Endothelial cell of umbilical vein (primary cell): Measurements from ENCODE around the gene LAMA5. TPM values are rescaled to one million over a fixed set of nuclear protein-coding genes. Genes with fewer than 3 reads are reported as not detected.

ENCODE experiments used
- BruUV-seq: library from RNA; stranded (reverse); fragments of 400-500 nt; replicated peaks from 2 replicates; lab custom pipeline; 2021; lab: Mats Ljungman, UMichigan
- CTCF ChIA-PET: fragments of 300-600, 350-600 bp; sonication (Branson Sonifier 250); formaldehyde crosslinking; loops from one replicate; lab custom pipeline; 2021; ENCODE audit warnings: antibody characterized with exemption, inconsistent platforms; lab: Charles Lee
- POLR2A ChIA-PET: fragments of 300-600, 350-600 bp; sonication (Branson Sonifier 250); formaldehyde crosslinking; loops from one replicate; lab custom pipeline; 2021; ENCODE audit warnings: antibody characterized with exemption, inconsistent platforms; lab: Charles Lee
- DNase-seq: peaks from one replicate; pipeline ENCODE4 v3.0.0-alpha.2; 2011; ENCODE audit warnings: low read depth, low spot score
- FAIRE-seq: peaks from 2 replicates; lab custom pipeline; 2011; peaks lifted over from hg19 to GRCh38; lab: Jason Lieb, UNC
- H2AFZ ChIP-seq: 2 replicates; pipeline ENCODE4 v1.6.0; 2012; ENCODE audit warnings: low read depth, low read length, control low read depth, inconsistent platforms
- H3K27ac ChIP-seq: 2 replicates; pipeline ENCODE4 v1.5.1; 2011; ENCODE audit warnings: low read depth, mild to moderate bottlenecking, control low read depth, low read length, moderate library complexity; ENCODE audit not compliant: insufficient read depth
- H3K27me3 ChIP-seq, 2 experiments: 2 replicates each; pipeline versions ENCODE4 v1.6.0 to v1.6.1; 2011; ENCODE audit warnings: low read length in 2 of 2, mixed read lengths in 1 of 2; ENCODE audit not compliant: control insufficient read depth in 2 of 2, insufficient read depth in 2 of 2
- H3K36me3 ChIP-seq, 2 experiments: 2 replicates in 1 of 2; 3 replicates in 1 of 2; pipeline ENCODE4 v1.5.1; 2011; ENCODE audit warnings: low read length in 2 of 2, mild to moderate bottlenecking in 1 of 2, moderate library complexity in 1 of 2; ENCODE audit not compliant: control insufficient read depth in 2 of 2, insufficient read depth in 2 of 2; ENCODE audit errors: extremely low read depth in 1 of 2
- H3K4me1 ChIP-seq: 3 replicates; pipeline ENCODE4 v1.5.1; 2011; ENCODE audit warnings: mild to moderate bottlenecking, low read length; ENCODE audit not compliant: control insufficient read depth, insufficient read depth; ENCODE audit errors: extremely low read depth
- H3K4me2 ChIP-seq: 2 replicates; pipeline ENCODE4 v1.6.1; 2011; ENCODE audit warnings: low read length, control low read depth, mixed read lengths; ENCODE audit not compliant: insufficient read depth
- H3K4me3 ChIP-seq, 3 experiments: fragments of 200-600 bp in 1 of 3; sonication (generic), shearing (Covaris generic) in 1 of 3; replicated peaks in 1 of 3; 2 replicates each; pipeline ENCODE4 v1.5.1; 2011 to 2016; ENCODE audit warnings: control low read depth in 3 of 3, low read length in 3 of 3, mild to moderate bottlenecking in 2 of 3, inconsistent platforms in 1 of 3, low read depth in 1 of 3, moderate library complexity in 1 of 3; ENCODE audit not compliant: insufficient read depth in 1 of 3
- H3K79me2 ChIP-seq: 2 replicates; pipeline ENCODE4 v1.6.0; 2012; ENCODE audit warnings: low read length, inconsistent platforms; ENCODE audit not compliant: control insufficient read depth, insufficient read depth
- H3K9ac ChIP-seq: replicated peaks from 2 replicates; pipeline ENCODE3; 2011; ENCODE audit warnings: low read length, control low read depth; ENCODE audit not compliant: insufficient read depth; ENCODE audit errors: extremely low read depth
- H3K9me1 ChIP-seq: replicated peaks from 3 replicates; pipeline ENCODE4 v1.6.0; 2011; ENCODE audit warnings: mild to moderate bottlenecking, low read length; ENCODE audit not compliant: control insufficient read depth, insufficient read depth; ENCODE audit errors: extremely low read depth
- H3K9me3 ChIP-seq: replicated peaks from 2 replicates; pipeline ENCODE4 v1.5.1; 2012; ENCODE audit warnings: low read length, inconsistent platforms; ENCODE audit not compliant: control insufficient read depth, insufficient read depth
- H4K20me1 ChIP-seq: replicated peaks from 2 replicates; pipeline ENCODE3; 2011; ENCODE audit warnings: mild to moderate bottlenecking, low read length; ENCODE audit not compliant: control insufficient read depth, insufficient read depth; ENCODE audit errors: extremely low read depth
- EZH2 ChIP-seq: IDR thresholded peaks from 2 replicates; pipeline ENCODE4 v1.6.1; 2012; ENCODE audit warnings: borderline replicate concordance, low read depth, mild to moderate bottlenecking, moderate library complexity, low read length, inconsistent platforms; ENCODE audit not compliant: severe bottlenecking
- FOS ChIP-seq: IDR thresholded peaks from 2 replicates; pipeline ENCODE4 v1.6.1; 2011; ENCODE audit warnings: mild to moderate bottlenecking, low read length, moderate library complexity, borderline replicate concordance; ENCODE audit not compliant: insufficient read depth
- GATA2 ChIP-seq: IDR thresholded peaks from 2 replicates; pipeline ENCODE4 v1.7.0; 2011; ENCODE audit warnings: low read depth, mild to moderate bottlenecking, moderate library complexity, mixed read lengths, low read length; ENCODE audit not compliant: insufficient read length, insufficient read depth
- JUN ChIP-seq: IDR thresholded peaks from 2 replicates; pipeline ENCODE4 v1.6.1; 2011; ENCODE audit warnings: borderline replicate concordance, low read depth; ENCODE audit not compliant: insufficient read length, insufficient read depth
- MYC ChIP-seq: IDR thresholded peaks from one replicate; pipeline ENCODE4 v1.6.1; 2011; ENCODE audit warnings: mild to moderate bottlenecking, low read depth, low read length
- POLR2A ChIP-seq: IDR thresholded peaks from 2 replicates; pipeline ENCODE4 v1.6.1; 2012; ENCODE audit warnings: low read depth, mild to moderate bottlenecking, control low read depth, low read length
- POLR2AphosphoS5 ChIP-seq: IDR thresholded peaks from 2 replicates; pipeline ENCODE4 v1.6.1; 2012; ENCODE audit warnings: low read depth, mild to moderate bottlenecking, control low read depth, low read length, moderate library complexity; ENCODE audit not compliant: insufficient read depth
- dilution Hi-C: fragments of 300-500 bp; cut with MboI; formaldehyde crosslinking; loops from one replicate; pipeline ENCODE4 v1.15.0; 2019; ENCODE audit warnings: low sequenced_read_pairs; ENCODE audit not compliant: extremely low pct_ligation_motif_present
- intact Hi-C: fragments of 100-400 bp; cut with micrococcal nuclease; formaldehyde crosslinking; loops from one replicate; pipeline ENCODE4 v1.10.0; 2022
- polyA plus RNA-seq, 4 experiments: library from polyadenylated mRNA; depleted of rRNA in 3 of 4; stranded (reverse) in 3 of 4; unstranded in 1 of 4; fragments of >200 nt; gene quantifications; 2 replicates each; pipeline versions ENCODE4 v1.2.1 to v1.2.3, GENCODE V29; 2011 to 2012; ENCODE audit warnings: missing spikeins in 1 of 4
- total RNA-seq: library from RNA; stranded (reverse); gene quantifications from 2 replicates; pipeline ENCODE4 v1.2.3, GENCODE V29; 2021
- TF ChIP-seq, protein P1 (sequence below): IDR thresholded peaks from 2 replicates; pipeline ENCODE4 v1.6.1; 2011; ENCODE audit not compliant: insufficient read depth, insufficient read length
- TF ChIP-seq, protein P2 (sequence below), 2 donors: IDR thresholded peaks; 1 replicate in 1 of 2; 2 replicates in 1 of 2; pipeline ENCODE4 v1.5.1; 2011; ENCODE audit warnings: low read length in 2 of 2, mild to moderate bottlenecking in 2 of 2, moderate library complexity in 2 of 2, control low read depth in 1 of 2, inconsistent platforms in 1 of 2, low read depth in 1 of 2; ENCODE audit not compliant: insufficient read depth in 1 of 2; ENCODE audit errors: extremely low read depth in 1 of 2

Gene LAMA5
- total and polyA plus RNA-seq, 2 donors (not counting 3 experiments of a cell fraction or from before 2014, with no cell fraction given) = 24.0 to 145 TPM

DNA sequence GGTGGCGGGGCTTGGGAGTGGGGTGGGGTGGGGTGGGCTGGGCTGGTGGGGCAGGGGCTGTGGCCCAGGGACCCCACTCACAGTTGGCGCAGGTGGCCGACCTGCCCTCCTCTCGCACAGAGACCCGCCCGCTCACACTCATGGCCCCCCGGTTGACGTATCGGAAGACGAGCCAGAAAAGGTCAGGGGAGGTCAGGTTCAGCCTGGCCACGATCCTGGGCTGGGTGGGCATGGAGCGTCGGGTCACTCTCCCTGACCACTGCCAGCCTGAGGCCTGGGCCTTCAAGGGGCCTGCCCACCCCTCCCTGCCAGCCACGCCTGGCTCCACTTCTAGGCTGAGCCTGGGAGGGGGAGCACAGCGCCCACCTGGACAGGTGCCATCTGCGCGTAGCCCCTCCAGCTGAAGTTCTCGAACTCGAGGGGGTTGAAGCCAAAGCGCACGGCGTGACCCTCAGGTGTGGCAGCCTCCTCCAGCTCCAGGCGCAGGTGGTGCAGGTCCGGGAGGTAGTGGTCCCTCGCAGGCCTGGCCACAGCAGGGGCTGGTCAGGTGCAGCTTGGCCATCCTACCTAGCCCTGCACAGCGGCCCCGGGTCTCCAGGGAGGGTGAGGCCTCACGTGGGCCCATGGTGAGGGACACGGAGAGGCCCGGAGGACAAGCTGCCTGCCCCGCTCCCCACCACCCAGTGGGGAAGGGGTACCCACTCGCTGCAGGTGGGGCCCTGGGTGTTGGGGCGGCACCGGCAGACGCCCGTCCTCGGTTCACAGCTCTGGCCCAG, 33.1 kb downstream of the LAMA5 start:
- Histone ChIP-seq H3K4me3 (no peak overlapping the region), H3K9ac (no peak overlapping the region), H4K20me1 (no peaks in the 10 kb centered on the region), H3K9me1 (no peaks in the 10 kb centered on the region), H2AFZ (no peak overlapping the region), H3K4me2 (no peak overlapping the region), H3K27me3 (no peaks in the 10 kb centered on the region), H3K4me1 (no peaks in the 10 kb centered on the region), H3K36me3 (peaks cover 7 to 63% of the 10 kb centered on the region in 2 experiments), H3K9me3 (no peaks in the 10 kb centered on the region), H3K27ac (no peak overlapping the region), H3K79me2 (no peaks in the 10 kb centered on the region)
- DNase-seq (no peak), FAIRE-seq (no peak)
- no peak for TF ChIP-seq EZH2
- TF ChIP-seq, protein P1, sequence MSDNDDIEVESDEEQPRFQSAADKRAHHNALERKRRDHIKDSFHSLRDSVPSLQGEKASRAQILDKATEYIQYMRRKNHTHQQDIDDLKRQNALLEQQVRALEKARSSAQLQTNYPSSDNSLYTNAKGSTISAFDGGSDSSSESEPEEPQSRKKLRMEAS = no peak
- TF ChIP-seq, protein P2, sequence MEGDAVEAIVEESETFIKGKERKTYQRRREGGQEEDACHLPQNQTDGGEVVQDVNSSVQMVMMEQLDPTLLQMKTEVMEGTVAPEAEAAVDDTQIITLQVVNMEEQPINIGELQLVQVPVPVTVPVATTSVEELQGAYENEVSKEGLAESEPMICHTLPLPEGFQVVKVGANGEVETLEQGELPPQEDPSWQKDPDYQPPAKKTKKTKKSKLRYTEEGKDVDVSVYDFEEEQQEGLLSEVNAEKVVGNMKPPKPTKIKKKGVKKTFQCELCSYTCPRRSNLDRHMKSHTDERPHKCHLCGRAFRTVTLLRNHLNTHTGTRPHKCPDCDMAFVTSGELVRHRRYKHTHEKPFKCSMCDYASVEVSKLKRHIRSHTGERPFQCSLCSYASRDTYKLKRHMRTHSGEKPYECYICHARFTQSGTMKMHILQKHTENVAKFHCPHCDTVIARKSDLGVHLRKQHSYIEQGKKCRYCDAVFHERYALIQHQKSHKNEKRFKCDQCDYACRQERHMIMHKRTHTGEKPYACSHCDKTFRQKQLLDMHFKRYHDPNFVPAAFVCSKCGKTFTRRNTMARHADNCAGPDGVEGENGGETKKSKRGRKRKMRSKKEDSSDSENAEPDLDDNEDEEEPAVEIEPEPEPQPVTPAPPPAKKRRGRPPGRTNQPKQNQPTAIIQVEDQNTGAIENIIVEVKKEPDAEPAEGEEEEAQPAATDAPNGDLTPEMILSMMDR (IDR thresholded peaks at IDR 0.05; ENCODE audit: extremely low read depth in 1 of 2, insufficient read depth in 1 of 2, low read depth in 1 of 2, low read length in 2 of 2) = no peak
- no peak for TF ChIP-seq POLR2A
- no peak for TF ChIP-seq POLR2AphosphoS5
- TF ChIP-seq MYC = no peak
- no peak for TF ChIP-seq JUN
- TF ChIP-seq GATA2 = no peak
- TF ChIP-seq FOS = no peak
- CTCF ChIA-PET = no interaction called here
- BruUV-seq = no TSS peak
- dilution Hi-C loops (no loop called here), intact Hi-C loops (no loop called here)
- POLR2A ChIA-PET = no interaction called here
